Left lung (tissue), 10 donors: Measurements from ENCODE around the gene LAMP5. TPM values are rescaled to one million over a fixed set of nuclear protein-coding genes. Genes with fewer than 3 reads are reported as not detected.

Experiments
- ATAC-seq: fragments of 200-7000 bp; cut with Tn5 transposase; one replicate; pipeline ENCODE4 v1.9.1; 2020; ENCODE audit warnings: moderate library complexity
- DNase-seq, 4 donors: peaks; one replicate each; pipeline ENCODE4 v3.0.0-alpha.2; 2013 to 2020
- H3K27ac ChIP-seq, 2 donors: fragments of 200-600 bp; sonication (generic) in 1 of 2; one replicate each; pipeline versions ENCODE4 v1.5.0 to v1.8.0; 2020 to 2021
- H3K27me3 ChIP-seq, 2 donors: fragments of 200-600 bp; sonication (generic) in 1 of 2; one replicate each; pipeline versions ENCODE4 v1.5.0 to v1.8.0; 2020 to 2021
- H3K36me3 ChIP-seq, 2 donors: fragments of 200-600 bp; sonication (generic) in 1 of 2; one replicate each; pipeline versions ENCODE4 v1.5.0 to v1.8.0; 2020 to 2021
- H3K4me1 ChIP-seq, 2 donors: fragments of 200-600 bp; one replicate each; pipeline ENCODE4 v1.8.0; 2021
- H3K4me3 ChIP-seq, 2 donors: fragments of 200-600 bp; sonication (generic) in 1 of 2; one replicate each; pipeline versions ENCODE4 v1.5.0 to v1.8.0; 2020 to 2021; ENCODE audit warnings: mild to moderate bottlenecking in 1 of 2
- H3K9me3 ChIP-seq, 2 donors: fragments of 200-600 bp; sonication (generic) in 1 of 2; one replicate each; pipeline versions ENCODE4 v1.5.0 to v1.8.0; 2020 to 2021
- intact Hi-C, 2 donors: fragments of 100-400 bp; cut with DNase I; formaldehyde crosslinking; loops; one replicate each; pipeline versions ENCODE4 v1.11.2 to v1.14.2; 2022
- polyA plus RNA-seq, 6 donors: library from polyadenylated mRNA; unstranded; fragments of 120-200 nt; gene quantifications; one replicate each; pipeline ENCODE4 v1.2.1, GENCODE V29; 2013; ENCODE audit not compliant: insufficient read length in 6 of 6
- total RNA-seq, 2 donors: library from RNA; stranded (reverse); fragmentation: NEBNext Ultra II Directional; extraction: Animal tissue kit (Norgen Biotek cat#: 25700); gene quantifications; one replicate each; pipeline ENCODE4 v1.2.1, GENCODE V29; 2021
- TF ChIP-seq, protein P1 (sequence below), 2 donors: fragments of 200-600 bp; sonication (generic) in 1 of 2; IDR thresholded peaks; one replicate each; pipeline versions ENCODE4 v1.5.0 to v1.8.0; 2021; ENCODE audit warnings: antibody characterized with exemption in 2 of 2
- donor health status: DM: no; HTN: yes; CAD: no.
- donor health status: DM: no; HTN: no; CAD: no.

Gene LAMP5
- total and polyA plus RNA-seq, 8 donors: 0.47 to 5.3 (median 1.9) TPM

DNA sequence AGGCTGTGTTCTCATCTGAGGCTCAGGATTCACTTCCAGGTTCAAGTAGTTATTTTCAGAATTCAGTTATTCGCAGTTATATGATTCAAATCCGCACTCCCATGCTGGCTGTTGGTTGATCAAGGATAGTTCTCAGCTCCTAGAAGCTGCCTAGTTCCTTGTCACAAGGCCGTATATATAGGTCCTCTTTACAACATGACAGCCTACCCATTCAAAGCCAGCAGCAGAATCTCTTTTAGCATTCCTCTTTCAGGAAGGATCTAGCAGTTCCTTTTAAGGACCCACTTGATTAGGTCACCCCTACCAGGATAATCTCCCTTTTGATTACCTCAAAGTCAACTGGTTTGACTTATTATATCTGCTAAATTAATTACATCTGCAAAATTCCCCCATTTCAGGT lies 23.8 kb upstream of the LAMP5 start:
- intact Hi-C loops: no loop called here
- Histone ChIP-seq H3K9me3 (no peaks in the 10 kb centered on the region), H3K27ac (no peak overlapping the region), H3K4me1 (no peaks in the 10 kb centered on the region), H3K4me3 (no peak overlapping the region), H3K27me3 (no peaks in the 10 kb centered on the region), H3K36me3 (no peaks in the 10 kb centered on the region)
- DNase-seq (no peak), ATAC-seq (no peak)
- TF ChIP-seq, protein P1, sequence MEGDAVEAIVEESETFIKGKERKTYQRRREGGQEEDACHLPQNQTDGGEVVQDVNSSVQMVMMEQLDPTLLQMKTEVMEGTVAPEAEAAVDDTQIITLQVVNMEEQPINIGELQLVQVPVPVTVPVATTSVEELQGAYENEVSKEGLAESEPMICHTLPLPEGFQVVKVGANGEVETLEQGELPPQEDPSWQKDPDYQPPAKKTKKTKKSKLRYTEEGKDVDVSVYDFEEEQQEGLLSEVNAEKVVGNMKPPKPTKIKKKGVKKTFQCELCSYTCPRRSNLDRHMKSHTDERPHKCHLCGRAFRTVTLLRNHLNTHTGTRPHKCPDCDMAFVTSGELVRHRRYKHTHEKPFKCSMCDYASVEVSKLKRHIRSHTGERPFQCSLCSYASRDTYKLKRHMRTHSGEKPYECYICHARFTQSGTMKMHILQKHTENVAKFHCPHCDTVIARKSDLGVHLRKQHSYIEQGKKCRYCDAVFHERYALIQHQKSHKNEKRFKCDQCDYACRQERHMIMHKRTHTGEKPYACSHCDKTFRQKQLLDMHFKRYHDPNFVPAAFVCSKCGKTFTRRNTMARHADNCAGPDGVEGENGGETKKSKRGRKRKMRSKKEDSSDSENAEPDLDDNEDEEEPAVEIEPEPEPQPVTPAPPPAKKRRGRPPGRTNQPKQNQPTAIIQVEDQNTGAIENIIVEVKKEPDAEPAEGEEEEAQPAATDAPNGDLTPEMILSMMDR (IDR thresholded peaks at IDR 0.05): no peak

DNA sequence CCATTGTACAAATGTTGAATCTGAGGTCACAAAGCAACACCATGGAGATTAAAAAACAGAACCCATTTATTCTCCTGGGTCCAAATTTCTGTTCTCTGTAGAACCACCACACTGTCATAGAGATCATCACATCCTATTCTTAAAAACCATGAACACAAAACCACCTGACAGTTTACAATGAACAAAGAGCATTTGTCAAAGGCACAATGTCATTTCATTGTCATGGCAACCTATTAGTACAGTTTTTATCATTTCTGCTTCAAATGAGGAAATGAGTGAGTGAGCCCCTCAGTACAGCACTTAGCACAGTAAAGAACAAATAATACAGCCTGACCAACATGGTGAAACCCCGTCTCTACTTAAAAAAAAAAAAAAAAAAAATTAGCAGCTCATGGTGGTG lies 23.1 kb upstream of the LAMP5 start:
- Histone ChIP-seq H3K4me3 (no peak overlapping the region), H3K36me3 (no peaks in the 10 kb centered on the region), H3K9me3 (no peaks in the 10 kb centered on the region), H3K4me1 (no peaks in the 10 kb centered on the region), H3K27me3 (no peaks in the 10 kb centered on the region), H3K27ac (no peak overlapping the region)
- ATAC-seq (no peak), DNase-seq (no peak)
- TF ChIP-seq, protein P1 (IDR thresholded peaks at IDR 0.05): no peak
- intact Hi-C loops: no loop called here

- TF ChIP-seq, protein P1 (IDR thresholded peaks at IDR 0.05): no peak
- Histone ChIP-seq H3K4me3 (no peak overlapping the region), H3K9me3 (no peaks in the 10 kb centered on the region), H3K36me3 (no peaks in the 10 kb centered on the region), H3K27ac (no peak overlapping the region), H3K27me3 (no peaks in the 10 kb centered on the region), H3K4me1 (no peaks in the 10 kb centered on the region)
- DNase-seq: no peak
- intact Hi-C loops: no loop called here
- ATAC-seq: no peak
Measured at GRCh38 chr20:9492067-9492466, 22.3 kb upstream of the LAMP5 start.

DNA sequence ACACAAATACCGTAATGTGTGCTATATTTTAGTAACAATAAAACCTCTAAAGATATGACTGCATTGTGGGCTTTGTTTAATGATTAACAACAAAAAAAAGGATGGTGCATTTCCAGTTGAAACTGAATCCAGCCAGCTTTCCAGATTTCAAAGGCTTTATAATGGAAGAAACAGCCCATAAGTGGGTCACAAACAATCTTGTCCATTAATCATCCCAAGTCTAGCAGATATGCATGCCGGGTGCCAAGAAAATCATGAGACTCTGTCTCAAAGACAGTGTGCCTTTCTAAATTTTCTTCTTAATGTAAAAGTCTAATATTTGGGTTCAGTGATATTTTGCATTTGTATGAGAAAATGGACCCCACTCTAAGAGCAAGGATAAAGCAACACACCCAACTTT lies 20.6 kb upstream of the LAMP5 start:
- Histone ChIP-seq H3K4me1 (no peaks in the 10 kb centered on the region), H3K9me3 (no peaks in the 10 kb centered on the region), H3K36me3 (no peaks in the 10 kb centered on the region), H3K4me3 (no peak overlapping the region), H3K27ac (no peak overlapping the region), H3K27me3 (no peaks in the 10 kb centered on the region)
- peak in 1 of 4 donors; percentile 63 for DNase-seq
- intact Hi-C loops: no loop called here
- no peak for ATAC-seq
- TF ChIP-seq, protein P1 (IDR thresholded peaks at IDR 0.05): no peak

- Histone ChIP-seq H3K4me1 (no peaks in the 10 kb centered on the region), H3K4me3 (no peak overlapping the region), H3K27me3 (no peaks in the 10 kb centered on the region), H3K27ac (no peak overlapping the region), H3K9me3 (no peaks in the 10 kb centered on the region), H3K36me3 (no peaks in the 10 kb centered on the region)
- intact Hi-C loops: no loop called here
- TF ChIP-seq, protein P1 (IDR thresholded peaks at IDR 0.05): no peak
- ATAC-seq (no peak), DNase-seq (no peak)
Measured at GRCh38 chr20:9495701-9496100, 18.7 kb upstream of the LAMP5 start.
